Body of pancreas (tissue), 4 donors: Measurements from ENCODE around the gene NINJ1. TPM values are rescaled to one million over a fixed set of nuclear protein-coding genes. Genes with fewer than 3 reads are reported as not detected.

ENCODE experiments used
- ATAC-seq: fragments of 150-250 bp; one replicate; pipeline ENCODE4 v1.9.1; 2016
- DNase-seq, 4 donors: peaks; one replicate each; pipeline ENCODE4 v3.0.0-alpha.2; 2019
- H3K27ac ChIP-seq, 4 donors: fragments of 200-600 bp; sonication (generic); 1 replicate in 3 of 4; 2 replicates in 1 of 4; pipeline versions ENCODE4 v1.5.1 to v1.6.1; 2016 to 2019; ENCODE audit warnings: mild to moderate bottlenecking in 1 of 4, mixed read lengths in 1 of 4, moderate library complexity in 1 of 4
- H3K27me3 ChIP-seq, 2 donors: fragments of 200-600 bp; sonication (generic); one replicate each; pipeline ENCODE4 v1.6.0; 2016; ENCODE audit warnings: mild to moderate bottlenecking in 1 of 2
- H3K36me3 ChIP-seq, 2 donors: fragments of 200-600 bp; sonication (generic); replicated peaks in 1 of 2; 2 replicates each; pipeline ENCODE4 v1.5.1; 2016; ENCODE audit warnings: low read depth in 2 of 2; ENCODE audit not compliant: insufficient read depth in 1 of 2
- H3K4me1 ChIP-seq: fragments of 200-600 bp; sonication (generic); one replicate; pipeline ENCODE4 v1.6.0; 2016
- H3K4me3 ChIP-seq, 2 donors: fragments of 200-600 bp; sonication (generic); 1 replicate in 1 of 2; 2 replicates in 1 of 2; pipeline ENCODE4 v1.5.1; 2016 to 2019
- H3K9me3 ChIP-seq, 3 donors: fragments of 200-600 bp; sonication (generic); 1 replicate in 2 of 3; 2 replicates in 1 of 3; pipeline ENCODE4 v1.5.1; 2016
- POLR2A ChIP-seq, 3 donors: fragments of 450-650 bp; IDR thresholded peaks; one replicate each; pipeline ENCODE4 v1.6.1; 2016; ENCODE audit warnings: antibody characterized with exemption in 3 of 3, mild to moderate bottlenecking in 2 of 3
- WGBS, 2 donors: methylation state at CpG; one replicate each; pipeline ENCODE4 v1.1.5; 2017; 5-methylcytosine and 5-hydroxymethylcytosine counted together
- intact Hi-C: fragments of 100-400 bp; cut with DNase I; formaldehyde crosslinking; loops from one replicate; pipeline ENCODE4 v1.15.1; 2023
- total RNA-seq, 2 donors: library from RNA; depleted of rRNA; stranded (reverse); fragments of >200 nt; gene quantifications; one replicate each; pipeline ENCODE4 v1.1.0, GENCODE V29; 2016
- TF ChIP-seq, protein P1 (sequence below), 7 experiments: fragments of 450-650 bp in 4 of 7; fragments of 200-600 bp in 3 of 7; sonication (generic) in 3 of 7; IDR thresholded peaks; one replicate each; pipeline ENCODE4 v1.5.1; 2016 to 2019; ENCODE audit warnings: antibody characterized with exemption in 7 of 7

Gene NINJ1
- total RNA-seq, 2 donors from 2014 or later: 32.6 to 32.9 TPM

DNA sequence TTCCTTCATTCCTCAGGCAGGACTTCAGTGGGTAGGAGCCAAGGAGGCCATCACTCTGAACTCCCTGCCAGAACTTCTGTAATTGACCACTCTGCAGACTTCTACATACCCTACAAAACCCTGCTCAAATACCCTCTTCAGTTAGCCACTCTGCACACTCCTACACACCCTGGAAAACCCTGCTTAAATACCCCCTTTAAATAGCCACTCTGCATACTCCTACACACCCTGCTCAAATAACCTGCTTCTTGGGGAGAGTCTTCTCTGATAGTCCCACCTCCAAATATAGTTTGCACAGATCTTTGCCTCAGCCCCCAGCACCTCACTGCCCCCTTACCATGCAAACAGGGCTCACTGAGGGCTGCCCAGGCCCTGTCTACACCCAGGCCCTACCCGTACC lies 56.7 kb downstream of the NINJ1 start:
- WGBS, 2 donors: 86 to 100% methylated on average over 1 of the region's 1 CpG
- H3K4me1 ChIP-seq: peaks cover 3% of the 10 kb centered on the region
- no peaks in the 10 kb centered on the region for H3K9me3 ChIP-seq
- H3K36me3 ChIP-seq: no peaks in the 10 kb centered on the region
- TF ChIP-seq POLR2A (IDR thresholded peaks at IDR 0.05): no peak
- TF ChIP-seq, protein P1, sequence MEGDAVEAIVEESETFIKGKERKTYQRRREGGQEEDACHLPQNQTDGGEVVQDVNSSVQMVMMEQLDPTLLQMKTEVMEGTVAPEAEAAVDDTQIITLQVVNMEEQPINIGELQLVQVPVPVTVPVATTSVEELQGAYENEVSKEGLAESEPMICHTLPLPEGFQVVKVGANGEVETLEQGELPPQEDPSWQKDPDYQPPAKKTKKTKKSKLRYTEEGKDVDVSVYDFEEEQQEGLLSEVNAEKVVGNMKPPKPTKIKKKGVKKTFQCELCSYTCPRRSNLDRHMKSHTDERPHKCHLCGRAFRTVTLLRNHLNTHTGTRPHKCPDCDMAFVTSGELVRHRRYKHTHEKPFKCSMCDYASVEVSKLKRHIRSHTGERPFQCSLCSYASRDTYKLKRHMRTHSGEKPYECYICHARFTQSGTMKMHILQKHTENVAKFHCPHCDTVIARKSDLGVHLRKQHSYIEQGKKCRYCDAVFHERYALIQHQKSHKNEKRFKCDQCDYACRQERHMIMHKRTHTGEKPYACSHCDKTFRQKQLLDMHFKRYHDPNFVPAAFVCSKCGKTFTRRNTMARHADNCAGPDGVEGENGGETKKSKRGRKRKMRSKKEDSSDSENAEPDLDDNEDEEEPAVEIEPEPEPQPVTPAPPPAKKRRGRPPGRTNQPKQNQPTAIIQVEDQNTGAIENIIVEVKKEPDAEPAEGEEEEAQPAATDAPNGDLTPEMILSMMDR (IDR thresholded peaks at IDR 0.05): no peak
- no peaks in the 10 kb centered on the region for H3K27me3 ChIP-seq
- no peak for ATAC-seq
- H3K27ac ChIP-seq: no peak overlapping the region
- intact Hi-C loops: no loop called here
- no peak overlapping the region for H3K4me3 ChIP-seq
- no peak for DNase-seq

DNA sequence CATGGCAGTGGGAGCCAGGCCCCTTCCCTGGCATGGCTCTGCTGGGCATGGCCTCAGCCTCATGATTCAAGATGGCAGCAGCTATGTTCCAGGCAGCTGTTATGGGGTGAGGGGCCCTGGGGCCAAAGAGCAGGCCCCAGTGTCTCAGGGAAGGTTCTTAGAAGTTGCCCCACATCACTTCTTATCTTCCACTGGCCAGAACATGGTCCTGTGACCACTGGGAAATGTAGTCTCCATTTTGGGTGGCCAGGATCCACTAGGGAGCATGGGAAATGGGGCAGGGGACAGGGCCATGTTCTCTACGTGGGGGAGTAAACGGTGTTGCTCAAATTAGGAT lies 57.3 kb downstream of the NINJ1 start:
- Histone ChIP-seq H3K4me1 (peaks cover 4% of the 10 kb centered on the region), H3K36me3 (no peaks in the 10 kb centered on the region), H3K27ac (no peak overlapping the region), H3K9me3 (no peaks in the 10 kb centered on the region), H3K4me3 (no peak overlapping the region), H3K27me3 (no peaks in the 10 kb centered on the region)
- DNase-seq (no peak), ATAC-seq (no peak)
- TF ChIP-seq, protein P1 (IDR thresholded peaks at IDR 0.05): no peak
- TF ChIP-seq POLR2A (IDR thresholded peaks at IDR 0.05): no peak
- WGBS, 2 donors: 100% methylated on average over 2 of the region's 2 CpGs
- intact Hi-C loops: no loop called here

DNA sequence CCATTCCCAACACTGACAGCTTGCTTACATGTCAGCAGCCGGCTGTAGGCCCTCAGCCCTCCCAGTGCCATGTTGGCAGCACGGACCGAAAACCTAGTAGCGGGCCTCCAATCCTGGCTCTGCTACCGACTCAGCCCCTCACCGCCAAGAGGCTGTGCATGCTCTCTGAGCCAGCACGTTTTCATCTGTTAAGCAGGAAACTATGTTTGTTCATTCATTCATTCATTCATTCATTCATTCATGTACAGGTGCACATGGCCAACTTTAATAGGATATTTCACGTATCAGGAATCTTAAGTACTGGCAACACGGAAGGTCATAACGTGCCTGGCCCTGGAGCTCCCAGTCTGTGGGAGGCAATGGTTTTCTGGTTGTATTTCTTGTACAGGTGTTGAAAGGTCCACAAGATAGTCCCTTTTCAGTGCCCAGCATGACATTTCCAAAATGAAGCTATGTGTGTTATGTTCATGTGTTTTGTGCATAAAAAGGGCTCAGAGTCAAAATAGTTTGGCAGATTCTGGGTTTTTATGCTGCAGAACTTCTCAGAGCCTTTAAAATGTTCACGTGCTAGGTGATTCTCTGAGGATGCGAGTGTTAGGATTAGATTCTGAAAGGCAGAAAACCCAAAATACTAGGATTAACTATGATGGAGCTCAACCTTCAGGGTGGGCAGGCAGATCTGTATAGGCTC lies 57.8 kb downstream of the NINJ1 start:
- Histone ChIP-seq H3K4me3 (no peak overlapping the region), H3K9me3 (no peaks in the 10 kb centered on the region), H3K36me3 (no peaks in the 10 kb centered on the region), H3K27me3 (no peaks in the 10 kb centered on the region), H3K4me1 (peaks cover 4% of the 10 kb centered on the region), H3K27ac (no peak overlapping the region)
- intact Hi-C loops: no loop called here
- WGBS, 2 donors: 86 to 92% methylated on average over 8 to 12 of the region's 12 CpGs
- no peak for TF ChIP-seq POLR2A (IDR thresholded peaks at IDR 0.05)
- TF ChIP-seq, protein P1 (IDR thresholded peaks at IDR 0.05): no peak
- DNase-seq (no peak), ATAC-seq (no peak)

DNA sequence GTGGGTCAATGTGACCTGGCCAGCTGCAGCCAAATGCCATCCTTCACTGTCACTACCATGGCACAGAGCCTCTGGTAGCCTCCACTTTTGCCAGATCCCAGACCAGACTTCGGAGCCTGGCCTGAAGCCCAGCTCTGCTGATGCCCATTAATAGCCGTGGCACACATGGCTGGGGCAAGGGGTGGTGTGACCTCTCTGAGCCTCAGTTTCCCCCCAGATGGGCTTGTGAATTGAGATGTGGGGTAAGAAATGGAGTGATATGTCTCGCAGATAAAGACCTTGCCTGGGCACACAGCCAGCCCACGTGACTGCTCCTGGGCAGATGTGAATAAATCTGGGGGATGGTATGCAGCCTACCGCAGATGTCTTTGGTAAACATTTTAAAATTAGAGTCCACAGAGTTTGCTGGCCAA lies 61.7 kb downstream of the NINJ1 start:
- no peak for ATAC-seq
- Histone ChIP-seq H3K27me3 (no peaks in the 10 kb centered on the region), H3K27ac (no peak overlapping the region), H3K4me1 (peaks cover 4% of the 10 kb centered on the region), H3K9me3 (no peaks in the 10 kb centered on the region), H3K4me3 (no peak overlapping the region), H3K36me3 (no peaks in the 10 kb centered on the region)
- 9 to 19% methylated on average over 5 of the region's 5 CpGs for WGBS, 2 donors
- TF ChIP-seq, protein P1 (IDR thresholded peaks at IDR 0.05): no peak
- intact Hi-C loops: no loop called here
- peak in 1 of 4 donors; percentile 28 for DNase-seq

Other genes starting within 250 kb of the NINJ1 start
- 10 to 100 TPM; 12.2 to 13.2 TPM for gene FGD3, start 186.7 kb downstream of the NINJ1 start, total RNA-seq
- gene SUSD3, start 75.5 kb downstream of the NINJ1 start, total RNA-seq: 1 to 10 TPM in 1 of 2 donors, not detected in 1; 3.6 TPM
- gene CARD19, start 38.0 kb downstream of the NINJ1 start, total RNA-seq: 10 to 100 TPM in 1 of 2 donors, 1 to 10 TPM in 1; 4.3 to 20.8 TPM
- 100 to 1,000 TPM in 1 of 2 donors, 10 to 100 TPM in 1; 85.4 to 173 TPM for gene WNK2, start 49.9 kb upstream of the NINJ1 start, total RNA-seq